NOMO-1 treated with DMSO at 0.1 percent for 48 hours (cell line): Measurements from ENCODE around the gene TACR2.

Experiments used
- DNase-seq: peaks from one replicate; lab custom pipeline; 2025; ENCODE audit not compliant: unreplicated experiment; lab: John Stamatoyannopoulos, UW

Gene TACR2

GRCh38 chr10:69405221-69405620, 11.5 kb downstream of the TACR2 start:
- no peak for DNase-seq

- DNase-seq, result no peak
Observed at GRCh38 chr10:69404786-69405185, 11.9 kb downstream of the TACR2 start.

- no peak for DNase-seq
Observed at GRCh38 chr10:69403519-69403918, 13.2 kb downstream of the TACR2 start.

GRCh38 chr10:69403066-69403465, 13.7 kb downstream of the TACR2 start:
- no peak for DNase-seq

- no peak for DNase-seq
Observed at GRCh38 chr10:69402386-69402785, 14.3 kb downstream of the TACR2 start.

- no peak for DNase-seq
Observed at GRCh38 chr10:69401416-69401815, 15.3 kb downstream of the TACR2 start.

- no peak for DNase-seq
Observed at GRCh38 chr10:69400936-69401335, 15.8 kb downstream of the TACR2 start.

- DNase-seq, result no peak
Observed at GRCh38 chr10:69398466-69398865, 18.3 kb downstream of the TACR2 start.

- DNase-seq, result no peak
Observed at GRCh38 chr10:69397972-69398371, 18.7 kb downstream of the TACR2 start.

- DNase-seq, result no peak
Observed at GRCh38 chr10:69394020-69394419, 22.7 kb downstream of the TACR2 start.

- peak; percentile 77 for DNase-seq
Observed at GRCh38 chr10:69392481-69393000, 24.2 kb downstream of the TACR2 start.

- DNase-seq, result no peak
Observed at GRCh38 chr10:69391158-69391557, 25.6 kb downstream of the TACR2 start.

GRCh38 chr10:69389827-69390490, 26.8 kb downstream of the TACR2 start:
- DNase-seq, result no peak

GRCh38 chr10:69388488-69388887, 28.2 kb downstream of the TACR2 start:
- no peak for DNase-seq

GRCh38 chr10:69387500-69387899, 29.2 kb downstream of the TACR2 start:
- no peak for DNase-seq

- no peak for DNase-seq
Observed at GRCh38 chr10:69385454-69386350, 31.0 kb downstream of the TACR2 start.

GRCh38 chr10:69384320-69384719, 32.4 kb downstream of the TACR2 start:
- no peak for DNase-seq

- no peak for DNase-seq
Observed at GRCh38 chr10:69383558-69383957, 33.2 kb downstream of the TACR2 start.

- DNase-seq, result no peak
Observed at GRCh38 chr10:69382382-69383117, 34.2 kb downstream of the TACR2 start.

GRCh38 chr10:69379800-69380199, 36.9 kb downstream of the TACR2 start:
- DNase-seq, result no peak

- DNase-seq, result no peak
Observed at GRCh38 chr10:69377933-69378332, 38.8 kb downstream of the TACR2 start.
